Natural killer cell (primary cell): ENCODE results near the gene TMIE. TPM values are rescaled to one million over a fixed set of nuclear protein-coding genes. Genes with fewer than 3 reads are reported as not detected.

Source experiments
- ATAC-seq, 3 donors: fragments of 150-1000 bp in 2 of 3; fragments of 200-7000 bp in 1 of 3; cut with Tn5 transposase; 1 replicate in 1 of 3; 2 replicates in 2 of 3; pipeline ENCODE4 v1.10.0; 2021; ENCODE audit warnings: mild to moderate bottlenecking in 2 of 3, moderate library complexity in 2 of 3
- DNase-seq, 2 donors: peaks; one replicate each; pipeline versions ENCODE4 v3.0.0 to v3.0.0-alpha.2; 2013 to 2021; ENCODE audit warnings: mixed read lengths in 1 of 2
- H3K27ac ChIP-seq: one replicate; pipeline ENCODE4 v1.5.1; 2013; ENCODE audit warnings: mild to moderate bottlenecking, low read length
- H3K27me3 ChIP-seq: one replicate; pipeline ENCODE4 v1.6.1; 2013; ENCODE audit warnings: low read length; ENCODE audit not compliant: control insufficient read depth, insufficient read depth
- H3K36me3 ChIP-seq: one replicate; pipeline ENCODE4 v1.6.1; 2013; ENCODE audit warnings: low read length; ENCODE audit not compliant: control insufficient read depth, insufficient read depth
- H3K4me1 ChIP-seq: one replicate; pipeline ENCODE4 v1.6.1; 2013; ENCODE audit warnings: low read length; ENCODE audit not compliant: control insufficient read depth, insufficient read depth
- H3K4me3 ChIP-seq: one replicate; pipeline ENCODE4 v1.5.1; 2013; ENCODE audit warnings: low read length
- H3K9me3 ChIP-seq: one replicate; pipeline ENCODE4 v1.6.1; 2013; ENCODE audit warnings: low read length; ENCODE audit not compliant: control insufficient read depth, insufficient read depth
- H3K27ac Mint-ChIP-seq, 2 donors: one replicate each; pipeline ENCODE4 v1.8.0; 2022; ENCODE audit warnings: mild to moderate bottlenecking in 2 of 2, mixed read lengths in 2 of 2, moderate library complexity in 1 of 2
- H3K27me3 Mint-ChIP-seq, 2 donors: one replicate each; pipeline ENCODE4 v1.8.0; 2022; ENCODE audit warnings: low read depth in 2 of 2, mixed read lengths in 2 of 2
- H3K36me3 Mint-ChIP-seq: one replicate; pipeline ENCODE4 v1.8.0; 2022; ENCODE audit warnings: mixed read lengths
- H3K4me1 Mint-ChIP-seq, 2 donors: one replicate each; pipeline ENCODE4 v1.8.0; 2022; ENCODE audit warnings: mixed read lengths in 2 of 2
- H3K4me3 Mint-ChIP-seq: one replicate; pipeline ENCODE4 v1.8.0; 2022; ENCODE audit warnings: mild to moderate bottlenecking, moderate library complexity, mixed read lengths
- H3K9me3 Mint-ChIP-seq, 2 donors: one replicate each; pipeline ENCODE4 v1.8.0; 2022; ENCODE audit warnings: mixed read lengths in 2 of 2
- CTCF ChIP-seq: fragments of 200-600 bp; IDR thresholded peaks from one replicate; pipeline ENCODE4 v1.8.0; 2022; ENCODE audit warnings: antibody characterized with exemption
- WGBS: methylation state at CpG from one replicate; pipeline ENCODE4 v1.1.7; 2013; ENCODE audit warnings: missing lambda C conversion rate; ENCODE audit not compliant: insufficient coverage; 5-methylcytosine and 5-hydroxymethylcytosine counted together
- intact Hi-C: fragments of 100-400 bp; cut with micrococcal nuclease; formaldehyde crosslinking; loops from one replicate; pipeline ENCODE4 v1.14.2; 2022
- total RNA-seq, 4 donors: library from RNA; stranded (reverse); fragments of 120-200 nt in 1 of 4; gene quantifications; one replicate each; pipeline versions ENCODE4 v1.2.3 to v1.2.4, GENCODE V29; 2013 to 2022

Gene TMIE
- total RNA-seq, 3 donors from 2014 or later (not counting 1 experiment from before 2014, with no cell fraction given), result not detected

- WGBS, result 92% methylated on average over 6 of the region's 6 CpGs
- no peaks in the 10 kb centered on the region for H3K36me3 Mint-ChIP-seq
- Histone ChIP-seq H3K4me3 (no peak overlapping the region), H3K4me1 (no peaks in the 10 kb centered on the region), H3K27me3 (no peaks in the 10 kb centered on the region), H3K9me3 (no peaks in the 10 kb centered on the region), H3K27ac (no peak overlapping the region), H3K36me3 (no peaks in the 10 kb centered on the region)
- TF ChIP-seq CTCF, result no peak
- H3K27ac Mint-ChIP-seq, result no peak overlapping the region
- ATAC-seq (no peak), DNase-seq (peak in 1 of 2 donors; percentile 1)
- intact Hi-C loops, result no loop called here
- H3K27me3 Mint-ChIP-seq, result peaks cover 0 to under 1% of the 10 kb centered on the region in 2 donors
- H3K4me3 Mint-ChIP-seq, result no peak overlapping the region
- no peaks in the 10 kb centered on the region for H3K4me1 Mint-ChIP-seq
- no peaks in the 10 kb centered on the region for H3K9me3 Mint-ChIP-seq
Measured at GRCh38 chr3:46710671-46711295, 9.6 kb downstream of the TMIE start.

GRCh38 chr3:46711305-46711704 is 10.1 kb downstream of the TMIE start:
- Mint-ChIP-seq H3K4me1 (no peaks in the 10 kb centered on the region), H3K27ac (no peak overlapping the region), H3K36me3 (no peaks in the 10 kb centered on the region), H3K4me3 (no peak overlapping the region), H3K27me3 (peaks cover 0 to 6% of the 10 kb centered on the region in 2 donors), H3K9me3 (no peaks in the 10 kb centered on the region)
- Histone ChIP-seq H3K27ac (no peak overlapping the region), H3K27me3 (no peaks in the 10 kb centered on the region), H3K4me3 (no peak overlapping the region), H3K9me3 (no peaks in the 10 kb centered on the region), H3K36me3 (no peaks in the 10 kb centered on the region), H3K4me1 (no peaks in the 10 kb centered on the region)
- 95% methylated on average over 2 of the region's 2 CpGs for WGBS
- intact Hi-C loops, result no loop called here
- no peak for TF ChIP-seq CTCF
- ATAC-seq, result no peak
- DNase-seq, result peak in 1 of 2 donors; percentile 1

- DNase-seq (no peak), ATAC-seq (no peak)
- no peaks in the 10 kb centered on the region for H3K36me3 Mint-ChIP-seq
- no peaks in the 10 kb centered on the region for H3K4me1 Mint-ChIP-seq
- Histone ChIP-seq H3K4me3 (no peak overlapping the region), H3K9me3 (no peaks in the 10 kb centered on the region), H3K27ac (no peak overlapping the region), H3K27me3 (no peaks in the 10 kb centered on the region), H3K4me1 (no peaks in the 10 kb centered on the region), H3K36me3 (no peaks in the 10 kb centered on the region)
- H3K27me3 Mint-ChIP-seq, result peaks cover 0 to 6% of the 10 kb centered on the region in 2 donors
- no peak overlapping the region for H3K4me3 Mint-ChIP-seq
- WGBS, result 90% methylated on average over 7 of the region's 7 CpGs
- TF ChIP-seq CTCF, result no peak
- H3K9me3 Mint-ChIP-seq, result no peaks in the 10 kb centered on the region
- intact Hi-C loops, result no loop called here
- no peak overlapping the region for H3K27ac Mint-ChIP-seq
Measured at GRCh38 chr3:46711760-46712159, 10.6 kb downstream of the TMIE start.
